Measurements from ENCODE around the gene ACTR3C.
"Not testable (repeated sequence)": the region's sequence is repeated elsewhere in the genome, so short reads cannot be mapped to it uniquely, and the experiment has no call there.

The ACTR3C gene

GRCh38 chr7:150314639-150315239 lies 8.6 kb downstream of the ACTR3C start:
- H3K9me3 Mint-ChIP-seq, result no peaks in the 10 kb centered on the region
- H3K27ac Mint-ChIP-seq, result no peak overlapping the region
- no peak for DNase-seq
- no peak overlapping the region for H3K4me3 Mint-ChIP-seq
- no peaks in the 10 kb centered on the region for H3K27me3 Mint-ChIP-seq
- peaks cover under 1% of the 10 kb centered on the region for H3K4me1 Mint-ChIP-seq
- no peak for ATAC-seq

- Mint-ChIP-seq H3K27me3 (no peaks in the 10 kb centered on the region), H3K27ac (no peak overlapping the region), H3K4me3 (no peak overlapping the region), H3K9me3 (no peaks in the 10 kb centered on the region), H3K4me1 (no peaks in the 10 kb centered on the region)
- no peak for DNase-seq
- peak; percentile 63 for ATAC-seq
Measured at GRCh38 chr7:150313870-150314269, 9.5 kb downstream of the ACTR3C start.

- no peak for ATAC-seq
- H3K27me3 Mint-ChIP-seq, result no peaks in the 10 kb centered on the region
- H3K27ac Mint-ChIP-seq, result no peak overlapping the region
- no peak for DNase-seq
- H3K9me3 Mint-ChIP-seq, result no peaks in the 10 kb centered on the region
- no peak overlapping the region for H3K4me3 Mint-ChIP-seq
- peaks cover 5% of the 10 kb centered on the region for H3K4me1 Mint-ChIP-seq
Measured at GRCh38 chr7:150313367-150313809, 10.0 kb downstream of the ACTR3C start.

GRCh38 chr7:150312649-150313366 lies 10.5 kb downstream of the ACTR3C start:
- H3K27ac Mint-ChIP-seq, result peak overlapping the region in 1 of 2 donors; percentile 5
- not testable (repeated sequence) for H3K4me1 Mint-ChIP-seq, ATAC-seq, H3K27me3 Mint-ChIP-seq, H3K4me3 Mint-ChIP-seq, H3K9me3 Mint-ChIP-seq, DNase-seq

- Mint-ChIP-seq H3K4me3 (no peak overlapping the region), H3K9me3 (no peaks in the 10 kb centered on the region), H3K4me1 (peaks cover 5% of the 10 kb centered on the region), H3K27me3 (no peaks in the 10 kb centered on the region), H3K27ac (no peak overlapping the region)
- ATAC-seq (no peak), DNase-seq (no peak)
Measured at GRCh38 chr7:150311711-150312110, 11.6 kb downstream of the ACTR3C start.

GRCh38 chr7:150311146-150311545 lies 12.2 kb downstream of the ACTR3C start:
- Mint-ChIP-seq H3K4me1 (peaks cover 5% of the 10 kb centered on the region), H3K27ac (no peak overlapping the region), H3K27me3 (no peaks in the 10 kb centered on the region), H3K9me3 (no peaks in the 10 kb centered on the region), H3K4me3 (no peak overlapping the region)
- ATAC-seq (no peak), DNase-seq (no peak)

- DNase-seq (no peak), ATAC-seq (no peak)
- no peaks in the 10 kb centered on the region for H3K9me3 Mint-ChIP-seq
- no peak overlapping the region for H3K4me3 Mint-ChIP-seq
- H3K4me1 Mint-ChIP-seq, result peaks cover 5% of the 10 kb centered on the region
- no peak overlapping the region for H3K27ac Mint-ChIP-seq
- no peaks in the 10 kb centered on the region for H3K27me3 Mint-ChIP-seq
Measured at GRCh38 chr7:150308575-150308974, 14.8 kb downstream of the ACTR3C start.

GRCh38 chr7:150307904-150308303 lies 15.4 kb downstream of the ACTR3C start:
- no peak for DNase-seq
- Mint-ChIP-seq H3K9me3 (no peaks in the 10 kb centered on the region), H3K27ac (no peak overlapping the region), H3K4me3 (no peak overlapping the region), H3K27me3 (no peaks in the 10 kb centered on the region), H3K4me1 (peaks cover 5% of the 10 kb centered on the region)
- no peak for ATAC-seq

- H3K27me3 Mint-ChIP-seq, result no peaks in the 10 kb centered on the region
- H3K4me1 Mint-ChIP-seq, result peaks cover 5% of the 10 kb centered on the region
- no peak for DNase-seq
Measured at GRCh38 chr7:150307129-150307528, 16.2 kb downstream of the ACTR3C start.

GRCh38 chr7:150306377-150306776 lies 17.0 kb downstream of the ACTR3C start:
- not testable (repeated sequence) for H3K4me3 Mint-ChIP-seq, H3K27me3 Mint-ChIP-seq, DNase-seq, H3K4me1 Mint-ChIP-seq, ATAC-seq, H3K9me3 Mint-ChIP-seq
- peak overlapping the region in 1 of 2 donors; percentile 6 for H3K27ac Mint-ChIP-seq

More at GRCh38 chr7:150307129-150307528, 16.2 kb downstream of the ACTR3C start:
- H3K27ac Mint-ChIP-seq, result no peak overlapping the region
- ATAC-seq, result no peak
- H3K4me3 Mint-ChIP-seq, result no peak overlapping the region
- no peaks in the 10 kb centered on the region for H3K9me3 Mint-ChIP-seq

- not testable (repeated sequence) for H3K4me3 Mint-ChIP-seq, H3K27ac Mint-ChIP-seq, H3K4me1 Mint-ChIP-seq, H3K9me3 Mint-ChIP-seq, ATAC-seq, H3K27me3 Mint-ChIP-seq, DNase-seq
Measured at GRCh38 chr7:150305903-150306284, 17.5 kb downstream of the ACTR3C start.

- H3K27ac Mint-ChIP-seq, DNase-seq, H3K4me3 Mint-ChIP-seq, H3K27me3 Mint-ChIP-seq, H3K9me3 Mint-ChIP-seq, ATAC-seq, H3K4me1 Mint-ChIP-seq: not testable (repeated sequence)
Measured at GRCh38 chr7:150305259-150305902, 18.0 kb downstream of the ACTR3C start.

GRCh38 chr7:150304499-150305258 lies 18.7 kb downstream of the ACTR3C start:
- not testable (repeated sequence) for H3K27ac Mint-ChIP-seq, H3K27me3 Mint-ChIP-seq, DNase-seq, H3K4me3 Mint-ChIP-seq, H3K4me1 Mint-ChIP-seq, H3K9me3 Mint-ChIP-seq, ATAC-seq

- not testable (repeated sequence) for H3K9me3 Mint-ChIP-seq, H3K4me1 Mint-ChIP-seq, H3K4me3 Mint-ChIP-seq, H3K27me3 Mint-ChIP-seq, DNase-seq, H3K27ac Mint-ChIP-seq, ATAC-seq
Measured at GRCh38 chr7:150302908-150303310, 20.4 kb downstream of the ACTR3C start.

- H3K4me3 Mint-ChIP-seq, ATAC-seq, DNase-seq, H3K4me1 Mint-ChIP-seq, H3K9me3 Mint-ChIP-seq, H3K27me3 Mint-ChIP-seq, H3K27ac Mint-ChIP-seq: not testable (repeated sequence)
Measured at GRCh38 chr7:150297978-150298377, 25.4 kb downstream of the ACTR3C start.

Data from stimulated activated naive CD8-positive, alpha-beta T cell treated with anti-CD3 and anti-CD28 coated beads, Interleukin-15, amount 100 ng/mL, for 72 hours (primary cell).